DOHH2 (cell line): Measurements from ENCODE around the gene HELLS.

Experiments used
- EZH2phosphoT487 ChIP-seq: fragments of 200-600 bp; sonication (generic); IDR thresholded peaks from 2 replicates; pipeline ENCODE4 v1.6.1; 2017; ENCODE audit warnings: borderline replicate concordance, mild to moderate bottlenecking, antibody characterized with exemption, low read length, moderate library complexity, mixed read lengths
- TF ChIP-seq, protein P1 (sequence below): fragments of 200-600 bp; sonication (generic); IDR thresholded peaks from one replicate; pipeline ENCODE4 v1.5.1; 2014; ENCODE audit warnings: antibody characterized with exemption, mild to moderate bottlenecking, low read depth, low read length; ENCODE audit not compliant: poor library complexity, severe bottlenecking

DNA sequence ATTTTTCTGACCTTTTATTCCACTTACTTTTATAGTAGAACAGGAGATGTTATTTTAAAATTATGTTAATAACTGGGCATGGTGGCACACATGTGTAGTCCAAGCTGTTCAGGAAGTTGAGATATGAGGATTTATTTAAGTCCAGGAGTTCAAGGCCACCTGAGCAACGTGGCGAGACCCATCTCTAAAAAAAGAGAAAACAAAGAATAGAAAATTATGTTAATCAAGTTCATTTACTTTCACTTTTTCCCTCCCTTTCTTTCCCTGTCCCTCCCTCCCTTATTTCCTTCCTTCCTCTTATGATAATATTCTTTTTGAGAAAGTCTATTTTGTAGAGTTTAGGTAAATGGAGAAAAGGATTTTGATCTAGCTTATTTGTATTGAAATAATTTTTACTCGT is 48.9 kb upstream of the HELLS start:
- TF ChIP-seq, protein P1, sequence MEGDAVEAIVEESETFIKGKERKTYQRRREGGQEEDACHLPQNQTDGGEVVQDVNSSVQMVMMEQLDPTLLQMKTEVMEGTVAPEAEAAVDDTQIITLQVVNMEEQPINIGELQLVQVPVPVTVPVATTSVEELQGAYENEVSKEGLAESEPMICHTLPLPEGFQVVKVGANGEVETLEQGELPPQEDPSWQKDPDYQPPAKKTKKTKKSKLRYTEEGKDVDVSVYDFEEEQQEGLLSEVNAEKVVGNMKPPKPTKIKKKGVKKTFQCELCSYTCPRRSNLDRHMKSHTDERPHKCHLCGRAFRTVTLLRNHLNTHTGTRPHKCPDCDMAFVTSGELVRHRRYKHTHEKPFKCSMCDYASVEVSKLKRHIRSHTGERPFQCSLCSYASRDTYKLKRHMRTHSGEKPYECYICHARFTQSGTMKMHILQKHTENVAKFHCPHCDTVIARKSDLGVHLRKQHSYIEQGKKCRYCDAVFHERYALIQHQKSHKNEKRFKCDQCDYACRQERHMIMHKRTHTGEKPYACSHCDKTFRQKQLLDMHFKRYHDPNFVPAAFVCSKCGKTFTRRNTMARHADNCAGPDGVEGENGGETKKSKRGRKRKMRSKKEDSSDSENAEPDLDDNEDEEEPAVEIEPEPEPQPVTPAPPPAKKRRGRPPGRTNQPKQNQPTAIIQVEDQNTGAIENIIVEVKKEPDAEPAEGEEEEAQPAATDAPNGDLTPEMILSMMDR: no peak
- no peak for TF ChIP-seq EZH2phosphoT487
